SU-DHL-6 (cell line): ENCODE results near the gene CYP26A1.

ENCODE experiments used
- H2AFZ ChIP-seq: fragments of 200-600 bp; sonication (generic); 2 replicates; pipeline ENCODE4 v1.6.1; 2014; ENCODE audit warnings: low read depth, mild to moderate bottlenecking, moderate library complexity, mixed read lengths, antibody characterized with exemption, low read length; ENCODE audit not compliant: severe bottlenecking
- H3F3A ChIP-seq: fragments of 200-600 bp; shearing (Covaris generic); 2 replicates; pipeline ENCODE4 v1.6.0; 2016; ENCODE audit warnings: antibody characterized with exemption, mild to moderate bottlenecking; ENCODE audit not compliant: insufficient read depth
- H3K27ac ChIP-seq: fragments of 200-600 bp; sonication (generic); 2 replicates; pipeline ENCODE4 v1.5.1; 2016; ENCODE audit warnings: low read depth, mild to moderate bottlenecking, low read length, moderate library complexity, mixed read lengths
- H3K27me3 ChIP-seq: fragments of 200-600 bp; sonication (generic), shearing (Covaris generic); 2 replicates; pipeline ENCODE4 v1.6.0; 2014; ENCODE audit warnings: mild to moderate bottlenecking, low read length
- H3K36me3 ChIP-seq: fragments of 200-600 bp; sonication (generic); 2 replicates; pipeline ENCODE4 v1.6.1; 2014; ENCODE audit warnings: mild to moderate bottlenecking, low read length, mixed read lengths
- H3K4me2 ChIP-seq: fragments of 300-600, 200-600 bp; shearing (Covaris generic), sonication (generic); 2 replicates; pipeline ENCODE4 v1.6.0; 2014; ENCODE audit warnings: low read length, low read depth, mild to moderate bottlenecking; ENCODE audit not compliant: poor library complexity, severe bottlenecking
- H3K4me3 ChIP-seq: fragments of 200-600 bp; sonication (generic); 2 replicates; pipeline ENCODE4 v1.5.1; 2014; ENCODE audit warnings: antibody characterized with exemption, low read length, mild to moderate bottlenecking, mixed read lengths; ENCODE audit not compliant: insufficient read depth, poor library complexity, severe bottlenecking
- H3K79me2 ChIP-seq: fragments of 200-600 bp; sonication (generic); 2 replicates; pipeline ENCODE4 v1.6.1; 2014; ENCODE audit warnings: mild to moderate bottlenecking, low read length, moderate library complexity; ENCODE audit not compliant: insufficient read depth
- H3K9ac ChIP-seq: fragments of 200-600 bp; sonication (generic); 2 replicates; pipeline ENCODE4 v1.7.0; 2014; ENCODE audit warnings: mild to moderate bottlenecking, low read length
- H3K9me2 ChIP-seq: fragments of 200-600 bp; sonication (generic); replicated peaks from 2 replicates; pipeline ENCODE4 v1.6.1; 2014; ENCODE audit warnings: low read length; ENCODE audit not compliant: insufficient read depth
- H3K9me3 ChIP-seq: fragments of 200-600 bp; sonication (generic); 2 replicates; pipeline ENCODE4 v1.6.1; 2014; ENCODE audit warnings: low read length, mixed read lengths; ENCODE audit not compliant: insufficient read depth
- H4K20me1 ChIP-seq: fragments of 200-600 bp; sonication (generic); 2 replicates; pipeline ENCODE4 v1.6.1; 2014; ENCODE audit warnings: low read depth, mild to moderate bottlenecking, antibody characterized with exemption, low read length, moderate library complexity, mixed read lengths
- CTCF ChIP-seq: fragments of 200-600 bp; sonication (generic); IDR thresholded peaks from one replicate; pipeline ENCODE4 v1.5.1; 2017; ENCODE audit warnings: antibody characterized with exemption, mild to moderate bottlenecking, low read length, moderate library complexity; ENCODE audit not compliant: insufficient read depth, poor library complexity, severe bottlenecking
- EZH2phosphoT487 ChIP-seq: fragments of 200-600 bp; sonication (generic), shearing (Covaris generic); conservative IDR thresholded peaks from 2 replicates; pipeline ENCODE4 v1.6.1; 2018; ENCODE audit warnings: mild to moderate bottlenecking, antibody characterized with exemption, low read length, moderate library complexity, mixed read lengths

Gene CYP26A1

GRCh38 chr10:93032809-93033137 is 40.9 kb upstream of the CYP26A1 start:
- no peak overlapping the region for H3K9ac ChIP-seq
- H3K4me3 ChIP-seq = no peak overlapping the region
- H3K4me2 ChIP-seq = no peak overlapping the region
- no peak overlapping the region for H2AFZ ChIP-seq
- H3K9me2 ChIP-seq = no peaks in the 10 kb centered on the region
- no peaks in the 10 kb centered on the region for H3K27me3 ChIP-seq
- no peaks in the 10 kb centered on the region for H3F3A ChIP-seq
- no peaks in the 10 kb centered on the region for H4K20me1 ChIP-seq
- no peaks in the 10 kb centered on the region for H3K79me2 ChIP-seq
- H3K27ac ChIP-seq = no peak overlapping the region
- no peaks in the 10 kb centered on the region for H3K9me3 ChIP-seq
- TF ChIP-seq CTCF (no peak), EZH2phosphoT487 (no peak)
- no peaks in the 10 kb centered on the region for H3K36me3 ChIP-seq

- Histone ChIP-seq H2AFZ (no peak overlapping the region), H3K4me3 (no peak overlapping the region), H3K9me2 (no peaks in the 10 kb centered on the region), H4K20me1 (no peaks in the 10 kb centered on the region), H3K27me3 (no peaks in the 10 kb centered on the region), H3K27ac (no peak overlapping the region), H3K4me2 (no peak overlapping the region), H3K9ac (no peak overlapping the region), H3F3A (no peaks in the 10 kb centered on the region), H3K36me3 (no peaks in the 10 kb centered on the region), H3K9me3 (no peaks in the 10 kb centered on the region), H3K79me2 (no peaks in the 10 kb centered on the region)
- TF ChIP-seq CTCF = no peak
- no peak for TF ChIP-seq EZH2phosphoT487
These were observed 39.3 kb upstream of the CYP26A1 start for GRCh38 chr10:93034426-93034825.

- Histone ChIP-seq H2AFZ (no peak overlapping the region), H3K36me3 (no peaks in the 10 kb centered on the region)
These were observed 34.6 kb upstream of the CYP26A1 start for GRCh38 chr10:93039110-93039509.

More at GRCh38 chr10:93039110-93039509, 34.6 kb upstream of the CYP26A1 start:
- H3F3A ChIP-seq = no peaks in the 10 kb centered on the region
- no peaks in the 10 kb centered on the region for H3K27me3 ChIP-seq
- H3K9ac ChIP-seq = no peak overlapping the region
- H3K9me3 ChIP-seq = no peaks in the 10 kb centered on the region
- no peak overlapping the region for H3K27ac ChIP-seq
- H4K20me1 ChIP-seq = no peaks in the 10 kb centered on the region
- H3K4me2 ChIP-seq = no peak overlapping the region
- H3K79me2 ChIP-seq = no peaks in the 10 kb centered on the region
- no peak for TF ChIP-seq CTCF
- no peak for TF ChIP-seq EZH2phosphoT487
- no peak overlapping the region for H3K4me3 ChIP-seq
- H3K9me2 ChIP-seq = no peaks in the 10 kb centered on the region
